ENCODE measurements around the gene MINDY4. TPM values are rescaled to one million over a fixed set of nuclear protein-coding genes. Genes with fewer than 3 reads are reported as not detected.
A peak's percentile ranks its signal among the peaks of the same experiment; 100 is the strongest.

The MINDY4 gene
- total and polyA plus RNA-seq, 2 of the 8 experiments (the other 6 are each of a cell fraction or from before 2014, with no cell fraction given): 1.3 to 3.6 TPM

DNA sequence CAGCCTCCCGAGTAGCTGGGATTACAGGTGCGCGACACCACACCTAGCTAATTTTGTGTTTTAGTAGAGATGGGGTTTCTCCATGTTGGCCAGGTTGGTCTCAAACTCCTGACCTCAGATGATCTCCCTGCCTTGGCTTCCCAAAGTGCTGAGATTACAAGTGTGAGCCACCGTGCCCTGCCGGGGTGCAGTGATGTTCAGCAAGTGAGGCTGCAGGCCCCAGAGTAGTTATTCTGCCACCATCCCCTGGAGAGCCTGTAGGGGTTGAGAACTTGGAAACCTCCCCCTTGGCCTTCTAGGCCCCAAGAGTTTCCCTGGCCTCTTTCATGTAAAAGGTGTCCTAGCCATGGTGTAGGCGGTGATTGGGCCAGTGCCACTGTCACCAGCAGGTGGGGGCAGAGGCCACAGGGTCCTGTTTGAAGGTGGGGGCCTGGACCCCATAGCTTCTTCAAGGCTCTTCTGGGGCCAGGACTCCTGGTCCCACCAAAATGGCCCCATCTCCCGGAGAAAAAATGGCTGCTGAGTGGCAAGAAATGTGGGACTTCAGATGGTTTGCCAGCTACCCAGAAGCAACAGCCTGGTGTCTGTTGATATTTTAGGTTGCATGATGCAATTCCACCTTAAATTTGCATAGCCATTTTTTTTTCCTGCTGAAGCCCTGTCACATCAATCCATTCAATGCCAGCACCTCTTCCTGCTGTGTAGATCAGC lies 44.8 kb upstream of the MINDY4 start (continued):
- TF ChIP-seq CTBP2 (IDR thresholded peaks at IDR 0.05; ENCODE audit: borderline replicate concordance, insufficient read depth, insufficient read length, low read length): no peak
- TF ChIP-seq CEBPB (IDR thresholded peaks at IDR 0.05; ENCODE audit: low read depth, low read length): peak; percentile 70
- no peak for TF ChIP-seq KDM5A (IDR thresholded peaks at IDR 0.05; ENCODE audit: low read length)
- TF ChIP-seq BACH1 (IDR thresholded peaks at IDR 0.05; ENCODE audit: low read length): no peak
- TF ChIP-seq SP4 (IDR thresholded peaks at IDR 0.05; ENCODE audit: low read length): no peak
- no peak for TF ChIP-seq FOSL1 (IDR thresholded peaks at IDR 0.05; ENCODE audit: insufficient read depth, low read depth, low read length)
- no peak for TF ChIP-seq TAF1 (IDR thresholded peaks at IDR 0.05; ENCODE audit: low read depth, low read length)
- no peak for TF ChIP-seq CBX8 (IDR thresholded peaks at IDR 0.05; ENCODE audit: borderline replicate concordance, low read depth, low read length)
- no peak for TF ChIP-seq POLR2A (IDR thresholded peaks at IDR 0.05; ENCODE audit: control extremely low read depth in 1 of 2, low read depth in 2 of 2, low read length in 2 of 2)
- TF ChIP-seq BRCA1 (IDR thresholded peaks at IDR 0.05; ENCODE audit: low read depth, low read length): no peak
- no peak for TF ChIP-seq SUZ12 (IDR thresholded peaks at IDR 0.05; ENCODE audit: low read length)
- no peak for TF ChIP-seq SIX5 (IDR thresholded peaks at IDR 0.05; ENCODE audit: low read depth, low read length)
- TF ChIP-seq SIN3A (conservative IDR thresholded peaks at IDR 0.05 in 1 of 2, IDR thresholded peaks at IDR 0.05 in 1 of 2; ENCODE audit: low read depth in 1 of 2, low read length in 2 of 2): no peak
- TF ChIP-seq JUN (IDR thresholded peaks at IDR 0.05; ENCODE audit: low read depth, low read length): no peak

All from H1 (cell line).